Adipocyte (in vitro differentiated cells): ENCODE data around the gene TDRD12.

Experiments
- DNase-seq: peaks from one replicate; pipeline ENCODE4 v3.0.0-alpha.2; 2015; ENCODE audit warnings: low read depth
- H3K27me3 ChIP-seq: replicated peaks from 2 replicates; pipeline ENCODE4 v1.7.0; 2013; ENCODE audit warnings: mild to moderate bottlenecking, low read length, moderate library complexity; ENCODE audit not compliant: control insufficient read depth, insufficient read depth
- H3K36me3 ChIP-seq: 2 replicates; pipeline ENCODE4 v1.7.0; 2013; ENCODE audit warnings: low read length, mild to moderate bottlenecking, moderate library complexity; ENCODE audit not compliant: control insufficient read depth, insufficient read depth, severe bottlenecking
- H3K4me1 ChIP-seq: 2 replicates; pipeline ENCODE4 v1.7.0; 2013; ENCODE audit warnings: mild to moderate bottlenecking, low read length, moderate library complexity; ENCODE audit not compliant: control insufficient read depth, insufficient read depth
- H3K4me3 ChIP-seq: 2 replicates; pipeline ENCODE4 v1.7.0; 2013; ENCODE audit warnings: mild to moderate bottlenecking, low read length, moderate library complexity
- H3K9ac ChIP-seq: 2 replicates; pipeline ENCODE4 v1.7.0; 2013; ENCODE audit warnings: mild to moderate bottlenecking, low read length, moderate library complexity
- H3K9me3 ChIP-seq: 2 replicates; pipeline ENCODE4 v1.7.0; 2013; ENCODE audit warnings: mild to moderate bottlenecking, low read length, moderate library complexity; ENCODE audit not compliant: control insufficient read depth

Gene TDRD12

DNA sequence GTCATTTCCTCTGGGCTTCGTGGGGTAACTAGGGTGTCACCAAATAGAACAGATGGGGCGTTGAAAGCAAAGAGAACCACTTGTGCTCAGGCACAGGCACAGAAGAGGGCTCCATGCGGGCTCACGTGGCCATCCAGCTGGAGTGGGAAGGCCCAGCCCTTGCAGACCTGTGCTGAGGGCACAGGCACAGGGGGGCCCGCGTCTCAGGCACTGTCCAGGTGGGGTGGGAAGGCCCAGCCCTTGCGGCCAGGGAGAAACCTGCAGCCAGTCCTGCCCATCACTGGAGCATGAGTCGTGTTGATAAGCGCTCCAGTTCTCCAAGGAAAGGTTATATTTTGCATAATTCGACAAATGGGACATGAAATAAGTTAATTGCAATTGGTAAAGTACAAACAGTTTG is 92.5 kb downstream of the TDRD12 start:
- H3K36me3 ChIP-seq, result no peaks in the 10 kb centered on the region
- no peaks in the 10 kb centered on the region for H3K4me1 ChIP-seq
- no peaks in the 10 kb centered on the region for H3K9me3 ChIP-seq
- no peak overlapping the region for H3K4me3 ChIP-seq
- DNase-seq, result no peak
- no peak overlapping the region for H3K9ac ChIP-seq
- peaks cover 23% of the 10 kb centered on the region for H3K27me3 ChIP-seq

- no peak overlapping the region for H3K9ac ChIP-seq
- no peaks in the 10 kb centered on the region for H3K4me1 ChIP-seq
- DNase-seq, result no peak
- no peak overlapping the region for H3K4me3 ChIP-seq
- H3K27me3 ChIP-seq, result peaks cover 24% of the 10 kb centered on the region
- no peaks in the 10 kb centered on the region for H3K36me3 ChIP-seq
- H3K9me3 ChIP-seq, result no peaks in the 10 kb centered on the region
Observed at GRCh38 chr19:32812571-32812970, 93.0 kb downstream of the TDRD12 start.

DNA sequence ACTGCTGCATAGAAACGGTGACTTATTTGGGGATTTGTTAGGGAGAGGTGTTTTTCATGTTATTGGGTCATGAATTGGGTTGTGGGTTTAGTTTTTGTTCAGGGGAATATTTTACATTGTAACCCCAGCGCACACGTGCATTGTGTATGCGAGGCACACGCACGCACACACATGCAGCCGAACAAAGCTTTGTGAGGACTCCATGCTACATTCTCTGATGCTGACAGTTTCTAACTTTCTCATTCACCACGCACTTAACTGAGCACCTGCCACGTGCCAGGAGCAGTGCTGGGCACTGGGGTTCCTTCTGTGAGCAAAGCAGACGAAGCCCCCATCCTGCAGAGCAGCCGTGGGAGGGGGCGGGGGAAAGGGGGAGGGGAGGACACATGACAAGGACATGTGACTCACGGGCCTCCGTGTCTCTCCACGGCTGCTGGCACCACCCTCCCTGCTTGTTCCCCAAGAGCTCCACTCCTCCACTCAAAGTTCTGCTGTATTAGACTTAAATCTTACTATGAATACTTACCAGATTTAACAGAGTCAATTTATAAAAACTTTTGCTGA is 94.4 kb downstream of the TDRD12 start:
- H3K27me3 ChIP-seq, result peaks cover 24% of the 10 kb centered on the region
- H3K36me3 ChIP-seq, result no peaks in the 10 kb centered on the region
- H3K9ac ChIP-seq, result no peak overlapping the region
- H3K4me1 ChIP-seq, result no peaks in the 10 kb centered on the region
- no peak for DNase-seq
- H3K9me3 ChIP-seq, result no peaks in the 10 kb centered on the region
- no peak overlapping the region for H3K4me3 ChIP-seq

GRCh38 chr19:32814624-32815023 is 95.1 kb downstream of the TDRD12 start:
- no peaks in the 10 kb centered on the region for H3K4me1 ChIP-seq
- H3K36me3 ChIP-seq, result no peaks in the 10 kb centered on the region

DNA sequence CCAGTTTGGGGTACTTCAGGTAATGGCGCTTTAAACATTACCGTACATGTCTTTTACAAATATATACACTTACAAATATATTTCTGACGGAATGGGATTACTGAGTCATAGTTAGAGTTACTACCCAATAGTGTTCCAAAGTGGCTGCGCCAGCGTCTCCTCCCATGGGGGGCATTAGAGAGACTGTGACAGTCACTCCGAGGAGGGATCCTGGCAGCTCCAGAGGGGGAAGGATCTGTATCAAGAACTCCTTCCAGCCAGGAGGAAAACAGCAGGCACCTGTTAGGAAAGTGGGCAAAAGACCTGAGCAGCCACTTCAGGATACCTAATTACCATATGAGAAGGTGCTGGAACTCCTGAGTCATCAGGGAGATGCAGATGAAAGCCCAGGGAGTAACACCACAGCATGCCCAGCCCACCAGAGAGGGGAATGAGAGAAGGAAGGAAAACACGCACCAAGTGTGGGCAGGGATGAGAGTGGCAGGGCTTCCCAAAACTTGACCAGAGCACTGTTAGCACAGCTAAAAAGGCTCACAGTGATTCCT is 97.1 kb downstream of the TDRD12 start:
- H3K4me3 ChIP-seq, result no peak overlapping the region
- H3K9me3 ChIP-seq, result no peaks in the 10 kb centered on the region
- H3K36me3 ChIP-seq, result no peaks in the 10 kb centered on the region
- H3K4me1 ChIP-seq, result no peaks in the 10 kb centered on the region
- H3K27me3 ChIP-seq, result peaks cover 42% of the 10 kb centered on the region
- DNase-seq, result no peak
- no peak overlapping the region for H3K9ac ChIP-seq

More at GRCh38 chr19:32814624-32815023, 95.1 kb downstream of the TDRD12 start:
- no peak overlapping the region for H3K4me3 ChIP-seq
- no peaks in the 10 kb centered on the region for H3K9me3 ChIP-seq
- no peak for DNase-seq
- H3K27me3 ChIP-seq, result peaks cover 24% of the 10 kb centered on the region
- H3K9ac ChIP-seq, result no peak overlapping the region

DNA sequence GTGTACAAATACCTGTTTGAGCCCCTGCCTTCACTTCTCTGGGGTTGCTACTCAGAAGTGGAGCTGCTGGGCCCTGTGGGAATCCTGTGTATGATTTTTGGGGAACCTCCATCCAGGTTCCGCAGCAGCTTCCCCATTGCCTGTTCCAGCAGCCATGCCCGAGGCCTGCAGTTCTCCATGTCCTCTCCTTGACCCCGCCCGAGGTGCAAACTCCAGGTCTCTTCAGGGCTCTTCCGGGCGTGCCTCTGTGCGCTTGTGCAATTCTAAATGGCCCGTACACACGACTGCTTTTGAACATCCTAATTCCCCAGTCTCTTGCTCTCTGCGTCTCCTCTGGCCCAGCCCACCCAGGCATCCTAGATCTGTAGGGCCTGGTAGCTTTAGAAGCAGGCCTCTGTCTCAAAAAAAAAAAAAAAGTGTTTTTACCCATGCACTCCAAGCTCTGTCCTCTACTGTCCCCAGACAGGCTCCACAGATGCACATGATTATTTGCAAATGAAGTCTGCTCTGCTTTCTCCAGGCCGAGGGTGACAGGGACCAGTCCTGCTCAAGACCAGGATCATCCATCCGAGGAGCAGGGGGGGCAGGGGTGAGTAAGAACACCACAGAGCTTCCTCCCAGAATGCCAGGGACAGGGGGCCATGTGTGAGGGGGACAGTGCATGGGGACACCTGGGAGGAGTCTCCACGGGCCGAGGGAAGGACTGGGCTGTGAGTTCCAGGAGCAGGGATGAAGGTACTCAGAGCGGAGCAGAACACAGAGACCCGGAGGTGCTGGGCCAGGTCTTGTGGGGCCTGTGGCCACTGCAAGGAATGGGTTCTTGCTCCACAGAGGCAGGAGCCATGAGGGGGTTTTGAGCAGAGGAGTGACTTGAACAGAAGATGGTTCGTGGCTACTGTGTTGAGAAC is 98.3 kb downstream of the TDRD12 start:
- Histone ChIP-seq H3K9me3 (no peaks in the 10 kb centered on the region), H3K4me1 (no peaks in the 10 kb centered on the region), H3K9ac (no peak overlapping the region), H3K36me3 (no peaks in the 10 kb centered on the region), H3K27me3 (peaks cover 33% of the 10 kb centered on the region), H3K4me3 (no peak overlapping the region)
- no peak for DNase-seq

- Histone ChIP-seq H3K9me3 (no peaks in the 10 kb centered on the region), H3K27me3 (peaks cover 33% of the 10 kb centered on the region), H3K36me3 (no peaks in the 10 kb centered on the region), H3K9ac (no peak overlapping the region), H3K4me3 (no peak overlapping the region), H3K4me1 (no peaks in the 10 kb centered on the region)
- no peak for DNase-seq
Observed at GRCh38 chr19:32818536-32818935, 99.0 kb downstream of the TDRD12 start.

DNA sequence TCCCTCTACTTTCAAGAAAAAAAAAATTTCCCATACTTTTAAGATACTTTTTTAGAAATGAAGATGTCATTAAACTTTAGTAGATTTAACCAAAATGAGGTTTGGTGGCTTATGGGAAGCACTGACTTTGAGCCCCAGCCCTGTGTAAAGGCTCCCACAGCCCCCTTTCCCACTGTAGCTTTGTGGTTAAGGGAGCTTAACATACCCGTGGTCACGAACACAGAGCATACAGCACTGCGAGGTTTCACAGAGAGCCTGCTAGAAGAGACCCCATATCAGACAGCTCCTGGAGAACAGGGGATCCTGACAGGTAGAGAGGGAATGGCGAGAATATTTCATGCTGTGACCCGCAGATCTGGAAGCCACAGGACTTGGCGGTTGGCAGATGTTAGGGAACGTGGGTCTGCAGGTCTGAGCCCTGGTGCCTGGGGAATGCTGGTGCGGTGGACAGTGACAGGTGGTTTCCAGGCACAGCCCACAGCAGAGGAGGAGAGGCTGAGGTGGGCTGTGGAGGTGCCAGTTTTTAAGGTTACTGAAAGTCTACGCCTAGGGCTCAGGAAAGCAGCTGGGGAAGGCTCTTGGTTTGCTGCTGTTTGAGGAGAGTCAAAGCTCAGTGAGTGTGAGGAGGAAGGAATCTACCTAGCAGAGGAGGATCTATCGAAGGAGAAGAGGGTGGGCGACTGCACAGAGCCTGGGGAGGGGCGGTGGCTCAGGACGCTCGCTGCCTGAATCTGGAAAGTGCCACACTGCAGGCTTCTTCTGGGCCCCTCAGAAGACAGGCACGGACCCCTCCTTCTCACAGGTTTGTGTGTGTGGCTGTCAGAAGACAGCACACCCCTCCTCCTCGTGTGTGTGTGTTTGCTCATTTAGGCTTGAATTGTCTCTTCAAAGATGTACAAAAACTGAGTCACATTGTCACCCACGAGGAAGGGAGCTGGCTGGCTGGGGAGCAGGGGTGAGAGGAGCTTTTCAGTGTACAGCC is 100.1 kb downstream of the TDRD12 start:
- H3K4me1 ChIP-seq, result no peaks in the 10 kb centered on the region
- H3K9ac ChIP-seq, result no peak overlapping the region
- no peaks in the 10 kb centered on the region for H3K9me3 ChIP-seq
- H3K27me3 ChIP-seq, result peaks cover 39% of the 10 kb centered on the region
- H3K4me3 ChIP-seq, result no peak overlapping the region
- DNase-seq, result no peak
- no peaks in the 10 kb centered on the region for H3K36me3 ChIP-seq

DNA sequence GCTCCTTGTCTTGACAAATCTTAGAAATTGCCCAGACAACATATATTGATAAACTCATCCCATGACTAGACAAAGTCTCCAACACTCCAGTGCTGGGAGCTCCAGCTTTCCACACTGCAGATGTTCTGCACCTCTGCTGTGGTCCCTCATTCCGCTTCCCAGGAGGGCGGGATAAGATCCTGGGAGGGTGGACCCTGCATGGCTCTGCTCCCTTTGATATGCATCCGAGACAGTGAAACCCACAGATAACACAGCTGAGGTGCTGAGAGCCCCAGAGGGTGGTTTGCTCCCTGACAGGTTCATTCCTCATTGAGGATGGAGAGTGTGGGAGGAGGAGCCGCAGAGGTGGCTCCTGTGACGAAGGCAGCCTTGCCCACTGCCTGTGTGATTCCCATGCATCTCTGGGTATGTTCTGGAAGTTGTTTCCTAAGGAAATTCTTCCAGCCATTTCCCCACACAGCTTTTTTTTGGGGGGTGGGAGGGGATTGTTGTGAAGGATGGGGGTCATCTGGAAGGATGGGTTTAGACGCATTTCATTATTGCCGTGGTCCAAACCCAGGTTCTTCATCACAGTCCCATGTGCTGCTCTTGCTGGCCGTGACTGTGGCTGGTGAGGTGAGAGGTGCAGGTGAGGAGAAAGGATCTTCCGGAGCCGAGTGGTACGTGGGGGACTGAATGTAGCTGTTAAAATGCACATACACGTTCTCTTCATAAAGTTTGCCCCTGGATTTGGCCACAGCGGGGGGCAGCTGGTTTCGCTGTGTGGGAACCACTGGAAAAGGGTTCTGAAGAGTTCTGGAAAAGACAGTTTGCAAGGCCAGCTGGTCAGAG is 103.6 kb downstream of the TDRD12 start:
- Histone ChIP-seq H3K4me1 (no peaks in the 10 kb centered on the region), H3K9me3 (no peaks in the 10 kb centered on the region), H3K36me3 (no peaks in the 10 kb centered on the region), H3K9ac (no peak overlapping the region), H3K27me3 (peaks cover 43% of the 10 kb centered on the region), H3K4me3 (no peak overlapping the region)
- DNase-seq, result no peak

DNA sequence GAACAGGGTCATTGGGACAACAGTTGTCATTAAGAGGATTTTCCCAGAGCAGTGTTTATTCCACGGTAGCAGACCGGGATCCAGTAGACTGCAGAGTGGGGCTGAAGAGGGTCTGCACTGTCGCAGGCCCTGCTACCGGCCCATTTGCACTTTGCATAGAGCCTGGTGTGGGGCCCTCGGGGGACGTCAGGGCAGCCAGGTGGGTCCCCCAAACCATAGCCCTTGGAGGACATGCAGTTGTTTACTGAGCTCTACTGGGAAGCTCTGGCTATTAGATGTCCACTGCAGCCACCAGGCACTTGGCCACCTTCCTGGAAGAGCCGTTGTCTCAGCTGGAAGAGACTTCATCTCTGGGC is 104.2 kb downstream of the TDRD12 start:
- Histone ChIP-seq H3K36me3 (no peaks in the 10 kb centered on the region), H3K4me1 (no peaks in the 10 kb centered on the region), H3K9ac (no peak overlapping the region), H3K9me3 (no peaks in the 10 kb centered on the region), H3K27me3 (peaks cover 43% of the 10 kb centered on the region), H3K4me3 (no peak overlapping the region)
- DNase-seq, result no peak
